ENCODE measurements around the gene FBXW4.

Gene FBXW4

DNA sequence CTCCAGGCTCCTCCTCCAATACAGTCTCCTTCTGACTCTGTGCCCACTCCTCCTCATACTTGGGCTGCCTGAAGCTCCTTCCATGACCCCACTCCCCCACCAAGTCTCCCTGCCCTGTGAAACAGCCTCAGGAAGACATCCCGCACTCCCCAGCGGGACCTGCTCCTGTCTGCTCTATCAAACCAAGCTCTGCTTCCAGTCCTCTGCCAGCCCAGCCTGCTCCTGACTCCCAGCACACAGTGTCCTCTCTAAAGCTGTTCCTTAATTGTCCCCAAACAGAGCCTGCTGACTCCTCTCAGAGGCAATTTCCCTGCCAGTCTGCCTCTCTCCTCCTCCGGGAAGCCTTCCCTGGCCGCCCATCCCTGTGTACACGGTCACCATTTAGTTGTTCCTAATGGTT lies 116.8 kb downstream of the FBXW4 start:
- Histone ChIP-seq H4K20me1 (ENCODE audit: insufficient read depth) (no peaks in the 10 kb centered on the region), H3K4me2 (no peak overlapping the region), H3K4me1 (ENCODE audit: low read depth, poor library complexity, severe bottlenecking) (peaks cover 15% of the 10 kb centered on the region), H3K9ac (no peak overlapping the region), H3K79me2 (ENCODE audit: insufficient read depth, low read depth) (no peaks in the 10 kb centered on the region), H2AFZ (ENCODE audit: low read depth) (no peak overlapping the region), H3K36me3 (ENCODE audit: insufficient read depth) (no peaks in the 10 kb centered on the region), H3K27ac (no peak overlapping the region), H3K27me3 (ENCODE audit: insufficient read depth, low read depth) (no peaks in the 10 kb centered on the region), H3K4me3 (IDR thresholded peaks at IDR 0.05; ENCODE audit: insufficient read depth, low read depth, low read length) (no peak overlapping the region)
- TF ChIP-seq, protein P1, sequence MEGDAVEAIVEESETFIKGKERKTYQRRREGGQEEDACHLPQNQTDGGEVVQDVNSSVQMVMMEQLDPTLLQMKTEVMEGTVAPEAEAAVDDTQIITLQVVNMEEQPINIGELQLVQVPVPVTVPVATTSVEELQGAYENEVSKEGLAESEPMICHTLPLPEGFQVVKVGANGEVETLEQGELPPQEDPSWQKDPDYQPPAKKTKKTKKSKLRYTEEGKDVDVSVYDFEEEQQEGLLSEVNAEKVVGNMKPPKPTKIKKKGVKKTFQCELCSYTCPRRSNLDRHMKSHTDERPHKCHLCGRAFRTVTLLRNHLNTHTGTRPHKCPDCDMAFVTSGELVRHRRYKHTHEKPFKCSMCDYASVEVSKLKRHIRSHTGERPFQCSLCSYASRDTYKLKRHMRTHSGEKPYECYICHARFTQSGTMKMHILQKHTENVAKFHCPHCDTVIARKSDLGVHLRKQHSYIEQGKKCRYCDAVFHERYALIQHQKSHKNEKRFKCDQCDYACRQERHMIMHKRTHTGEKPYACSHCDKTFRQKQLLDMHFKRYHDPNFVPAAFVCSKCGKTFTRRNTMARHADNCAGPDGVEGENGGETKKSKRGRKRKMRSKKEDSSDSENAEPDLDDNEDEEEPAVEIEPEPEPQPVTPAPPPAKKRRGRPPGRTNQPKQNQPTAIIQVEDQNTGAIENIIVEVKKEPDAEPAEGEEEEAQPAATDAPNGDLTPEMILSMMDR (conservative IDR thresholded peaks at IDR 0.05; ENCODE audit: low read depth, low read length): no peak

DNA sequence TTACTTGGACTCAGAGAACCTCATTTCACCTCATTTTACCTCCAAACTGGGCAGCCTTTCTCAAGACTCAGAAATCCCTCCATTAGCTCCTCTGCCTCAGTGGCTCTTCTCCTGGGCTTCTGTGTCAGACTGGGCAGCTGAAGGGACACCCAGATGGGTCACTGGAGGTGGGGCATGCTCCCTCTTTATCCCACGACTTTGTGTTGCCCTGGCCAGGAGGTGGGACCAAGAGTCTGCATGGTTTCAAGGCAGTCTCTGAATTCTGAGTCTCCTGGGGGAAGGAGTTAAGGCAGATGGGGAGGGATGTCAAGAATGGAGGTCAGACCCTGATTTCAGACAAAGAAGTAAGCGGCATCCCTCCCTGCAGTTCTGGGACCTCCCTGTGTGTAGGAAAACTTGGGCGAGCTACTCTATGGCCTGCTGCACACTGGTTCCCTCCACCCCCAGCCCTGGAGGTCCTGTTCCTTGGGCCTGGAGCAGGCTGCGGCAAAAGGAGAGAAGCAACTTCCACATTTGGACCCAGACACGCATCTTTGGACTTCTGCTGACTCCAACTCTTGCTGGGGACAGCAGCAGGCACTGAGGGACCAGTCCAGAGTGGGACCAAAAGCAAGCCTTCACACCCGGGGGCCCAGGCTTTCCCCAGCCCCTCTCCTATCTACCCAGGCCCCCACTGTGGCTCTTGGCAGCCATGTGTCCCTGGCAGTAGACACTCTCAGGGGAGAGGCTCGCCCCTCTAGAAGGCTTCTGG lies 117.7 kb downstream of the FBXW4 start:
- H3K4me1 ChIP-seq (ENCODE audit: low read depth, poor library complexity, severe bottlenecking): peaks cover 15% of the 10 kb centered on the region
- no peak overlapping the region for H2AFZ ChIP-seq (ENCODE audit: low read depth)
- no peak overlapping the region for H3K4me2 ChIP-seq
- H4K20me1 ChIP-seq (ENCODE audit: insufficient read depth): no peaks in the 10 kb centered on the region
- H3K4me3 ChIP-seq (IDR thresholded peaks at IDR 0.05; ENCODE audit: insufficient read depth, low read depth, low read length): no peak overlapping the region
- no peaks in the 10 kb centered on the region for H3K79me2 ChIP-seq (ENCODE audit: insufficient read depth, low read depth)
- H3K9ac ChIP-seq: no peak overlapping the region
- H3K36me3 ChIP-seq (ENCODE audit: insufficient read depth): no peaks in the 10 kb centered on the region
- no peak overlapping the region for H3K27ac ChIP-seq
- no peaks in the 10 kb centered on the region for H3K27me3 ChIP-seq (ENCODE audit: insufficient read depth, low read depth)
- TF ChIP-seq, protein P1 (conservative IDR thresholded peaks at IDR 0.05; ENCODE audit: low read depth, low read length): no peak

DNA sequence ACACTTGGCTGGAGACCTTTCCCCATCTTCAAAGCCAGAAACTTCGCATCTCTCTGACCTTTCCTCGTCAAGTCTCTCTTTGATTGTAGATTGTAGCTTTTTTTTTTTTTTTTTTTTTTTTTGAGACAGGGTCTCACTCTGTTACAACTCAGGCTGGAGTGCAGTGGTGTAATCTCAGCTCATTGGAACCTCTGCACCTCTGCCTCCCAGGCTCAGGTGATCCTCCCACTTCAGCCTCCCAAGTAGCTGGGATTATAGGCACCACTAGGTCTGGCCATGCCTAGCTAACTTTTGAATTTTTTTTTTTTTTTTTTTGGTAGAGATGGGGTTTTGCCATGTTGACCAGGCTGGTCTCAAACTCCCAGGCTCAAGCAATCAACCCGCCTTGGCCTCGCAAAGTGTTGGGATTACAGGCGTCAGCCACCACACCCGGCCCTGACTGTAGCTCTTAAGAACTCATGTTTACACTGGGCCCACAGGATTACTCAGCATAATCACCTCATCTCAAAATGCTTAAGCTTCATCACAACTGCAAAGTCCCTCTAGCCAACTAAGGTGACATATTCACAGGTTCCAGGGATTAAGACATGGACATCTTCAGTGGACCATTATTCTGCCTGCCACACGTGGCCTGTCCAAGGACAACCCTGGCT lies 118.6 kb downstream of the FBXW4 start:
- H3K36me3 ChIP-seq (ENCODE audit: insufficient read depth): no peaks in the 10 kb centered on the region
- TF ChIP-seq, protein P1 (conservative IDR thresholded peaks at IDR 0.05; ENCODE audit: low read depth, low read length): no peak
- no peak overlapping the region for H3K9ac ChIP-seq
- no peaks in the 10 kb centered on the region for H3K79me2 ChIP-seq (ENCODE audit: insufficient read depth, low read depth)
- H4K20me1 ChIP-seq (ENCODE audit: insufficient read depth): no peaks in the 10 kb centered on the region
- no peak overlapping the region for H2AFZ ChIP-seq (ENCODE audit: low read depth)
- H3K27me3 ChIP-seq (ENCODE audit: insufficient read depth, low read depth): no peaks in the 10 kb centered on the region
- no peak overlapping the region for H3K4me2 ChIP-seq
- no peak overlapping the region for H3K4me3 ChIP-seq (IDR thresholded peaks at IDR 0.05; ENCODE audit: insufficient read depth, low read depth, low read length)
- peaks cover 10% of the 10 kb centered on the region for H3K4me1 ChIP-seq (ENCODE audit: low read depth, poor library complexity, severe bottlenecking)
- no peak overlapping the region for H3K27ac ChIP-seq

DNA sequence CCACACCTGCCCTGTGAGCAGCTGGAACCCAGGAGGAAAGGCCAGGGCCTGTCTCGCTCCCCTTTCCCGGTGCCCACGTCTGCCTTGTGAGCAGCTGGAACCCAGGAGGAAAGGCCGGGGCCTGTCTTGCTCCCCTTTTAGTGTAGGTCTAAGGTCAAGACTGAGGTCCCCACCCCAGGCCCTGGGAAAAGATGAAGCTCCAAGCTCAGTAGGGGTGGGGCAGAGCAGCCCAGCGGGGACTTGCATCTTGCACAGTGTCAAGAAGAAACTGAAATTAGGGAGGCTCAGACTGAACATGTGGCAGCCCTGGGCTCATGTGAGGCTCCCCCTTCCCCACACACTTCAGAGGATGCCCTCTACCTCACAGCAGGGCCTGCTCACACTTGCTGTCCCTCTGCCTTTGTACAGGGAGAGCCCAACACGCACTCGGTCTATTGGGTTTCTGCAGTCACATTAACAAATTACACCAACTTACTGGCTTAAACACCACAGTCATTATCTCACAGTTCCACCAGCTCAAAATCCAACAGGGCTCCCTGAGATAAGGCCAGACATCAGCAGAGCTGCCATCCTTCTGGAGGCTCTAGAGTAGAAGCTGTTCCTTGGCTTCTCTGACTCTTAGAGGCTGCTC lies 119.3 kb downstream of the FBXW4 start:
- Histone ChIP-seq H3K9ac (no peak overlapping the region), H2AFZ (ENCODE audit: low read depth) (no peak overlapping the region), H3K27ac (no peak overlapping the region), H3K4me3 (IDR thresholded peaks at IDR 0.05; ENCODE audit: insufficient read depth, low read depth, low read length) (no peak overlapping the region), H3K4me1 (ENCODE audit: low read depth, poor library complexity, severe bottlenecking) (peaks cover 4% of the 10 kb centered on the region), H4K20me1 (ENCODE audit: insufficient read depth) (no peaks in the 10 kb centered on the region), H3K36me3 (ENCODE audit: insufficient read depth) (no peaks in the 10 kb centered on the region), H3K4me2 (no peak overlapping the region), H3K79me2 (ENCODE audit: insufficient read depth, low read depth) (no peaks in the 10 kb centered on the region), H3K27me3 (ENCODE audit: insufficient read depth, low read depth) (no peaks in the 10 kb centered on the region)
- TF ChIP-seq, protein P1 (conservative IDR thresholded peaks at IDR 0.05; ENCODE audit: low read depth, low read length): no peak

Data from KMS-11 (cell line).